Measurements from ENCODE around the gene FGF1.

FGF1 gene

DNA sequence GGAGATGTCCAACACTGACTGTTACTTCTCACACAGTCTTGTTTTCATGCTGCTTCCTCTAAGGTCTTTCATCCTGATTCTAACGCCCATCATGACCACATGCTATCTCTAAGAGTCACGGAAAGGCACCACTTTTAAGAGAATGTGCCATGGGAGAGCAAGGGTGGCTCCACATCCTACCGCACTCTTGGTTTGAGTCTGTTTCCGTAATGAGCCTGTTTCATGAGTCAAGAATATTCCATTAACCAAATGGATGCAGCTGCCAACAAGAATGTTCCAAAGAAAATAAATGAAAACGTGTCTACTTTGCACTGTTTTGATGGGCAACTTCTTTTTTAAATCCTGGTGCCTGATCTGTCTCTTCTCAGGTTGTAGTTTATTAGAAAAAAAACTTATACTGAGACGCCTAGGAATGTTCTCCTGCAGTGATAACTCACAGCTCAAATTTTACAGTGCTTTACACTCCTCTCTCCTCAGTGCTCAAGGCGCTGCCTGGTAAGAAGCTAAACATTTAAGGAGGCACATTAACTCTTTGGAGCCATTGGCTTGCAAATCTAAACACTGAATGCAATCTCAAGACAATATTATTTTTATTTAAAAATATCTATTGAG, 124.3 kb downstream of the FGF1 start:
- Histone ChIP-seq H3K9me3 (ENCODE audit: control insufficient read depth, insufficient read depth, low read length) (no peaks in the 10 kb centered on the region), H3K27ac (ENCODE audit: low read length) (no peak overlapping the region), H3K36me3 (ENCODE audit: control insufficient read depth, insufficient read depth, low read length) (no peaks in the 10 kb centered on the region), H3K4me3 (ENCODE audit: low read length) (no peak overlapping the region), H3K4me1 (ENCODE audit: control insufficient read depth, insufficient read depth, low read length) (no peaks in the 10 kb centered on the region), H3K27me3 (ENCODE audit: control insufficient read depth, insufficient read depth, low read length) (no peaks in the 10 kb centered on the region)
- no peak for DNase-seq (ENCODE audit: low read depth, low spot score)
- no CpG with 5 or more reads among the region's 7 CpGs for WGBS (ENCODE audit: insufficient coverage, insufficient read length)

DNA sequence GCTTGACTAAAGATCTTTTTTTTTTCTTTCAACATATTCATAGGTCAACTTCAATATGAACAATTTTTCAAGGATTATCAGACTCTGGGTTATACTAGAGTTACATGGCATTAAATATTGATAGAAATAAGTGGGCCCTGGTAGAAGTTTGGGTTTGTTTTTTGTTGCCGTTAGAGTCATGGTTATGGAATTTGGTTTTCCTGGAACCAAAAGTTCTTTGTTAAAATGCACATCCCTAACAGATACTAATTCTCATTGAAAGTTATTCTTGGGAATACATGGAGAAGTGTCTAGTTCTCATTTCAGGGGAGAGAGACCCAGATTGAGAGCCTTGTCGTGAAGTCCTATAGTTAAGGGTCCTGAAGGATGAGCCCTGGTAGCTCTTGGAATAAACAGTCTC, 124.9 kb downstream of the FGF1 start:
- no peak overlapping the region for H3K4me3 ChIP-seq (ENCODE audit: low read length)
- no peaks in the 10 kb centered on the region for H3K27me3 ChIP-seq (ENCODE audit: control insufficient read depth, insufficient read depth, low read length)
- H3K9me3 ChIP-seq (ENCODE audit: control insufficient read depth, insufficient read depth, low read length) = no peaks in the 10 kb centered on the region
- WGBS (ENCODE audit: insufficient coverage, insufficient read length) = no CpG with 5 or more reads among the region's 2 CpGs
- H3K36me3 ChIP-seq (ENCODE audit: control insufficient read depth, insufficient read depth, low read length) = no peaks in the 10 kb centered on the region
- no peaks in the 10 kb centered on the region for H3K4me1 ChIP-seq (ENCODE audit: control insufficient read depth, insufficient read depth, low read length)
- no peak overlapping the region for H3K27ac ChIP-seq (ENCODE audit: low read length)
- DNase-seq (ENCODE audit: low read depth, low spot score) = no peak

DNA sequence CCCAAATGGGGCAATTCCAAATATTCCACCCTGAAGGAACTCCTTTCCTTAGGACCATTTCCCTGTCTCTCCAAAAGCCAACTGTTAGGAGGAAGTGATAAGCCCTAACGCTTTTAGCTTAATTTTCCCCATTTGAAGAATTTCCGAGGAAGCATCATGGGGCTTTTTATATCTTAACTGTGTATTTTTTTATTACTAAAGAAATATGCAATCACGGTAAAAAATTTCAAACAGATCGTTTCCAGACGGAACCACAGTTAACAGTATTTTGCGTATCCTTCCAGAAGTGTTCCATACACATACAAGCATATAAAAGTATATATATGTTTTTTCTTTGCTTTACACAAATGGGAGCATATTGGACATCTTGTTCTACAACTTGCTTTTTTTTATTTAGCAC, 133.8 kb downstream of the FGF1 start:
- no peak overlapping the region for H3K27ac ChIP-seq (ENCODE audit: low read length)
- no peaks in the 10 kb centered on the region for H3K36me3 ChIP-seq (ENCODE audit: control insufficient read depth, insufficient read depth, low read length)
- H3K4me1 ChIP-seq (ENCODE audit: control insufficient read depth, insufficient read depth, low read length) = no peaks in the 10 kb centered on the region
- no CpG with 5 or more reads among the region's 6 CpGs for WGBS (ENCODE audit: insufficient coverage, insufficient read length)
- H3K9me3 ChIP-seq (ENCODE audit: control insufficient read depth, insufficient read depth, low read length) = no peaks in the 10 kb centered on the region
- H3K27me3 ChIP-seq (ENCODE audit: control insufficient read depth, insufficient read depth, low read length) = no peaks in the 10 kb centered on the region
- no peak for DNase-seq (ENCODE audit: low read depth, low spot score)
- H3K4me3 ChIP-seq (ENCODE audit: low read length) = no peak overlapping the region

DNA sequence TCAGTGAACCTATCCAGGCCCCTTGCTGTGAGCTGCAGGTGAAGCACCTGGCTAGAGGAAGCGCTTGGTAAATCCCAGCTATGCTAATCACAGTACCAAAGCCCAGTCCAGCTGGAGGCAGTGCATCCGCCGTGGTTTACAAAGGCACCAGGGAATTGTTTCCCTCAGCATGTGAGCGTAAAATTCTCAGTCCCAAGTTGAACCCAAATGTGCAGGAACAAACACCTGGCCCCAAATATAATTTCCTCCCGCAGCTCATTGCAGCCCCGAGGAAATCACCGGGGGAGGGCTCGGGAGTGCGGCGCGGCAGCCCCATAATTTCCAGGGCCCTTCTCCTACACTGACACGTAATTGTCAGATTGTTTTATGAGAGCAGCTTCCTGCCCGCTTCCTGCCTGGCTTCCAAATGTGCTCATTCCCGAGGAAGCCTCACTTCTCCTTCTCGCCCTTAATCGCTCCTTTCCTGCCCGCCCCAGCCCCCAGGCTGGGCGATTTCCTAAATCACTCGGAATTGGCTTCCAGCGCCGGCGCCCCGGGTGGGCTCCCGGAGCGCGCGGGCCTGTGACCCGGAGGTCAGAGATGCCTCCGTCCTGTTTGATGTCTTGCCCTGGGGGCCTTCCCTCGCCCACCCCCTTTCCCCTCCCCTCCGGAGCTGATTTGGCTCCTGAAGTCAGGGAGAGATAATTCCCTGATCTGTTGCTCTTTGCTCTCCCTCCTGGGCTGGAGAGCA, 134.4 kb downstream of the FGF1 start:
- Histone ChIP-seq H3K36me3 (ENCODE audit: control insufficient read depth, insufficient read depth, low read length) (no peaks in the 10 kb centered on the region), H3K27ac (ENCODE audit: low read length) (no peak overlapping the region), H3K4me3 (ENCODE audit: low read length) (peak overlapping the region; percentile 14; the same call in 1 of the 2 replicates), H3K4me1 (ENCODE audit: control insufficient read depth, insufficient read depth, low read length) (no peaks in the 10 kb centered on the region), H3K9me3 (ENCODE audit: control insufficient read depth, insufficient read depth, low read length) (no peaks in the 10 kb centered on the region), H3K27me3 (ENCODE audit: control insufficient read depth, insufficient read depth, low read length) (no peaks in the 10 kb centered on the region)
- no CpG with 5 or more reads among the region's 31 CpGs for WGBS (ENCODE audit: insufficient coverage, insufficient read length)
- peak; percentile 27 for DNase-seq (ENCODE audit: low read depth, low spot score)

DNA sequence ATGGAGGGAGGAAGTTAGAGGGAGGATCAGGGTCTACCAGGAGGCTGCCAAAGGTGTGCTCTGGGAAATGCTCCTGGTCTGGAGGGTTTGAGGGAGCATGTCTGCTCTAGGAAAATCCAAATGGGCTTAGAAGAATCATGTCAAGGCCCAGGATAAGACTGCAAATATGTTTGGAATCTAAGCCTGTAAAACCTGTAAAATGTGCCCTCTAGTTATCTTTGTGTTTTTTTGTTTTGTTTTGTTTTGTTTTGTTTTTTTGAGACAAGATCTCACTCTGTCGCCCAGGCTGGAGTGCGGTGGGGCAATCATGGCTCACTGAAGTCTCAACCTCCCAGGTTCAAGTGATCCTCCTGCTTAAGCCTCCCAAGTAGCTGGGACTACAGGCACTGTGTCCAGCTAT, 135.4 kb downstream of the FGF1 start:
- WGBS (ENCODE audit: insufficient coverage, insufficient read length) = no CpG with 5 or more reads among the region's 2 CpGs
- no peaks in the 10 kb centered on the region for H3K4me1 ChIP-seq (ENCODE audit: control insufficient read depth, insufficient read depth, low read length)
- H3K4me3 ChIP-seq (ENCODE audit: low read length) = no peak overlapping the region
- no peaks in the 10 kb centered on the region for H3K9me3 ChIP-seq (ENCODE audit: control insufficient read depth, insufficient read depth, low read length)
- no peak for DNase-seq (ENCODE audit: low read depth, low spot score)
- no peaks in the 10 kb centered on the region for H3K36me3 ChIP-seq (ENCODE audit: control insufficient read depth, insufficient read depth, low read length)
- peak overlapping the region; percentile 35 for H3K27ac ChIP-seq (ENCODE audit: low read length)
- no peaks in the 10 kb centered on the region for H3K27me3 ChIP-seq (ENCODE audit: control insufficient read depth, insufficient read depth, low read length)

GRCh38 chr5:142549834-142550233, 136.1 kb downstream of the FGF1 start:
- Histone ChIP-seq H3K4me1 (ENCODE audit: control insufficient read depth, insufficient read depth, low read length) (no peaks in the 10 kb centered on the region), H3K4me3 (ENCODE audit: low read length) (no peak overlapping the region), H3K36me3 (ENCODE audit: control insufficient read depth, insufficient read depth, low read length) (no peaks in the 10 kb centered on the region), H3K27me3 (ENCODE audit: control insufficient read depth, insufficient read depth, low read length) (no peaks in the 10 kb centered on the region), H3K9me3 (ENCODE audit: control insufficient read depth, insufficient read depth, low read length) (no peaks in the 10 kb centered on the region), H3K27ac (ENCODE audit: low read length) (no peak overlapping the region)
- DNase-seq (ENCODE audit: low read depth, low spot score) = no peak
- WGBS (ENCODE audit: insufficient coverage, insufficient read length) = no CpG with 5 or more reads among the region's 2 CpGs

GRCh38 chr5:142548739-142549275, 137.1 kb downstream of the FGF1 start:
- Histone ChIP-seq H3K4me3 (ENCODE audit: low read length) (no peak overlapping the region), H3K27me3 (ENCODE audit: control insufficient read depth, insufficient read depth, low read length) (no peaks in the 10 kb centered on the region), H3K4me1 (ENCODE audit: control insufficient read depth, insufficient read depth, low read length) (no peaks in the 10 kb centered on the region), H3K9me3 (ENCODE audit: control insufficient read depth, insufficient read depth, low read length) (no peaks in the 10 kb centered on the region), H3K27ac (ENCODE audit: low read length) (no peak overlapping the region), H3K36me3 (ENCODE audit: control insufficient read depth, insufficient read depth, low read length) (no peaks in the 10 kb centered on the region)
- WGBS (ENCODE audit: insufficient coverage, insufficient read length) = no CpG with 5 or more reads among the region's 5 CpGs
- DNase-seq (ENCODE audit: low read depth, low spot score) = peak; percentile 91

DNA sequence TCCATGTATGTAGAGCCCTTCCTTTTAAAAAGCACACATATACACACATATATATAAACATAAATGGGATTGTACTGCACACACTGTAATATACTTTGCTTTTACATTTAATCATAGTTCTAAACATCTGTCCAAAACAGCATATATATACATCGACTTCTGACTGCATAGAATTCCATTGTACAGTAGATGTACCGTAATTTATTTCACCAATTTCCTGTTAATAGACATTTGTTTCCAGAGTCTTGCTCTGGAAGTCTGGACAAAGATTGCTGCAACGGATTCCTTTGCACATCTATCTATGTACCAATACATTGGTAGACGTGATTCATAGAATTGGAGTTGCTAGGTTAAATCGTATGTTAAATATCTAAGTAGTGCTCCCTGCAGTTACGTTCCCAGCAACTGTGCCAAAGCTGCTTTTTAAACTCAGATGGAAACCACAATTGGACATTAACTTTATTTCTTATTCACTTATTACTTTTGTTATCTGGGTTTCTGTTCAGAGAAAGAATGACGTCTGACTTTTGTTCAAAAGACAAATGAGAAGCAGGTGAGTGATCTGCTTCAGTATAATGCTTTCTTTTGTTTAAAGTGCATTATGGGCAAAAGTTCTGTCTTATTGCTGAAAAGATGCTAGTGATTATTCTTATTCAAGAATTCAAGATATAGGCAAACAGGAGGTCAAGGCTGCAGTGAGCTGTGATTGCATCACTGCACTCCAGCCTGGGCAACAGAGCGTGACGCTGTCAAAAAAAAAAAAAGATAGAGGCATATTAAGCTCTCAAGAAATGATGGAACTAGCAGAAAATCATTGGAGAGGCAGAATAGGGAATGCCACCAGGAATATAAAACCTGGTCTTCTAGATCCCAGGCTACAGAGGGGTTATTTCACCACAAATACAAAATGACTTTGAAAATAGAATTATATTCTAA, 138.2 kb downstream of the FGF1 start:
- Histone ChIP-seq H3K27me3 (ENCODE audit: control insufficient read depth, insufficient read depth, low read length) (no peaks in the 10 kb centered on the region), H3K4me1 (ENCODE audit: control insufficient read depth, insufficient read depth, low read length) (no peaks in the 10 kb centered on the region), H3K9me3 (ENCODE audit: control insufficient read depth, insufficient read depth, low read length) (no peaks in the 10 kb centered on the region), H3K27ac (ENCODE audit: low read length) (no peak overlapping the region), H3K4me3 (ENCODE audit: low read length) (no peak overlapping the region), H3K36me3 (ENCODE audit: control insufficient read depth, insufficient read depth, low read length) (no peaks in the 10 kb centered on the region)
- no peak for DNase-seq (ENCODE audit: low read depth, low spot score)
- no CpG with 5 or more reads among the region's 9 CpGs for WGBS (ENCODE audit: insufficient coverage, insufficient read length)

DNA sequence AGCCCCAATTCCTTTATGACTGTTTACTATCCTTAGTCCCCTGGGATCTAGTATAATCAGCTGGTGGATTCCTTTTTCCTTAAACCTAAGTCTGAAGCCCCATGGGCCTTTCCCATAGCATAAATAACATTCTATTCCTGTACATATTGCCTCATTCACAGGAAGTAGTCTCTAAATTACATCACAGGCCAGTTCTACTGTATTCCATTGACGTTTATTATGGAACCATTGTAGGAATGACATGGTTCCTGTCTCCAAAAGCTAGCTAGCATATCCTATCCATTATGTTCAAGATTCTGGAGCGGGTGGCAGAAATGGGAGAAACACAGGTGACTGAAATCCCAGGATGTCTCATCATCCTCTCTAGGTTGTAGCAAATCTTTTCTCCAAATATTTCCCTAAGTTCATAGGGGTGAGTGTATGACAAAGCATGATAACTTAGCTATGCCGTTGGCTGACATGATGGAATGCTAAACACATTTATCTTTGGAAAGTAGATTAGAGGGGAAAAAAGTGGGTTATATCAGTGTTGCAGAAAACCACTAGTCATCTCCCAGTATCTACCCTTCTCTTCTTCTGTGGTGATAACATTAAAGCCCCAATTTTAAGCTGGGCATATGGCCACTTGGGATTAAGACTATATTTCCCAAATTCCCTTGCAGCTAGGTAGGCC, 140.1 kb downstream of the FGF1 start:
- Histone ChIP-seq H3K4me3 (ENCODE audit: low read length) (no peak overlapping the region), H3K27me3 (ENCODE audit: control insufficient read depth, insufficient read depth, low read length) (no peaks in the 10 kb centered on the region), H3K9me3 (ENCODE audit: control insufficient read depth, insufficient read depth, low read length) (no peaks in the 10 kb centered on the region), H3K4me1 (ENCODE audit: control insufficient read depth, insufficient read depth, low read length) (0 out of 2 replicates have a peak, but pooled peaks cover 1% of the 10 kb centered on the region), H3K27ac (ENCODE audit: low read length) (no peak overlapping the region), H3K36me3 (ENCODE audit: control insufficient read depth, insufficient read depth, low read length) (no peaks in the 10 kb centered on the region)
- WGBS (ENCODE audit: insufficient coverage, insufficient read length) = no CpG with 5 or more reads among the region's 3 CpGs
- no peak for DNase-seq (ENCODE audit: low read depth, low spot score)
